Measurements from ENCODE around the gene SNORC.

DNA sequence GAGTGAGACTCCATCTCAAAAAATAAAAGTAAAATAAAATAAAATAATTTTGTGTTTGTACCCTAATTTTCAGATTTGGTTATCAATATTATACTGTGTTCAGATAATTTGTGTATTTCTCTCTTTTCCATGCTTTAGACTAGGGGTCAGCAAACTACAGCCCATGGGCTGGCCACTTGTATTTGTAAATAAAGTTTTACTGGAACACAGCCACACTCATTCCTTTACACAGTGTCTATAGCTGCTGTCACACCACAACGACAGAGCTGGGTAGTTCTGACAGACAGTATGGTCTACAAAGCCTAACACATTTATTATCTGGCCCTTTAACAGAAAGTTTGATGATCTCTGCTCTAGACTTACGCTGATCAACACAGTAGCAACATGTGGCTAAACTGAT, 43.8 kb downstream of the SNORC start:
- TF ChIP-seq, protein P1, sequence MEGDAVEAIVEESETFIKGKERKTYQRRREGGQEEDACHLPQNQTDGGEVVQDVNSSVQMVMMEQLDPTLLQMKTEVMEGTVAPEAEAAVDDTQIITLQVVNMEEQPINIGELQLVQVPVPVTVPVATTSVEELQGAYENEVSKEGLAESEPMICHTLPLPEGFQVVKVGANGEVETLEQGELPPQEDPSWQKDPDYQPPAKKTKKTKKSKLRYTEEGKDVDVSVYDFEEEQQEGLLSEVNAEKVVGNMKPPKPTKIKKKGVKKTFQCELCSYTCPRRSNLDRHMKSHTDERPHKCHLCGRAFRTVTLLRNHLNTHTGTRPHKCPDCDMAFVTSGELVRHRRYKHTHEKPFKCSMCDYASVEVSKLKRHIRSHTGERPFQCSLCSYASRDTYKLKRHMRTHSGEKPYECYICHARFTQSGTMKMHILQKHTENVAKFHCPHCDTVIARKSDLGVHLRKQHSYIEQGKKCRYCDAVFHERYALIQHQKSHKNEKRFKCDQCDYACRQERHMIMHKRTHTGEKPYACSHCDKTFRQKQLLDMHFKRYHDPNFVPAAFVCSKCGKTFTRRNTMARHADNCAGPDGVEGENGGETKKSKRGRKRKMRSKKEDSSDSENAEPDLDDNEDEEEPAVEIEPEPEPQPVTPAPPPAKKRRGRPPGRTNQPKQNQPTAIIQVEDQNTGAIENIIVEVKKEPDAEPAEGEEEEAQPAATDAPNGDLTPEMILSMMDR (IDR thresholded peaks at IDR 0.05; ENCODE audit: insufficient read depth, low read length, poor library complexity, severe bottlenecking): no peak
- no peak for TF ChIP-seq EZH2phosphoT487 (conservative IDR thresholded peaks at IDR 0.05; ENCODE audit: low read length)

Data from SU-DHL-6 (cell line).